Neural progenitor cell (in vitro differentiated cells): Measurements from ENCODE around the gene NLRP6. TPM values are rescaled to one million over a fixed set of nuclear protein-coding genes. Genes with fewer than 3 reads are reported as not detected.
A peak's percentile ranks its signal among the peaks of the same experiment; 100 is the strongest.
"Not testable (repeated sequence)": the region's sequence is repeated elsewhere in the genome, so short reads cannot be mapped to it uniquely, and the experiment has no call there.

Experiments used
- DNase-seq: peaks from one replicate; pipeline ENCODE4 v3.0.0-alpha.2; 2016; ENCODE audit warnings: low spot score
- H2AFZ ChIP-seq: fragments of 200-600 bp; sonication (generic); replicated peaks from 2 replicates; pipeline ENCODE4 v1.6.1; 2016; ENCODE audit warnings: antibody characterized with exemption
- H3F3A ChIP-seq: fragments of 200-600 bp; sonication (generic); 2 replicates; pipeline ENCODE4 v1.6.1; 2016; ENCODE audit warnings: antibody characterized with exemption, low read depth
- H3K27ac ChIP-seq: fragments of 200-600 bp; sonication (generic); 2 replicates; pipeline ENCODE4 v1.5.1; 2016; ENCODE audit warnings: mild to moderate bottlenecking
- H3K27me3 ChIP-seq: fragments of 200-600 bp; sonication (generic); 2 replicates; pipeline ENCODE4 v1.6.1; 2016; ENCODE audit warnings: mild to moderate bottlenecking, moderate library complexity
- H3K36me3 ChIP-seq: fragments of 200-600 bp; sonication (generic); 2 replicates; pipeline ENCODE4 v1.5.1; 2016
- H3K4me1 ChIP-seq: fragments of 200-600 bp; sonication (generic); 2 replicates; pipeline ENCODE4 v1.6.1; 2016; ENCODE audit warnings: mixed run types
- H3K4me2 ChIP-seq: fragments of 200-600 bp; sonication (generic); 2 replicates; pipeline ENCODE4 v1.6.1; 2016
- H3K4me3 ChIP-seq: fragments of 200-600 bp; sonication (generic); 2 replicates; pipeline ENCODE4 v1.5.1; 2016
- H3K79me2 ChIP-seq: fragments of 200-600 bp; sonication (generic); 2 replicates; pipeline ENCODE4 v1.6.1; 2016; ENCODE audit warnings: low read depth
- H3K9ac ChIP-seq: fragments of 200-600 bp; sonication (generic); 2 replicates; pipeline ENCODE4 v1.6.1; 2016
- H3K9me3 ChIP-seq: fragments of 200-600 bp; sonication (generic); 2 replicates; pipeline ENCODE4 v1.5.1; 2016; ENCODE audit warnings: low read depth
- H4K20me1 ChIP-seq: fragments of 200-600 bp; sonication (generic); 2 replicates; pipeline ENCODE4 v1.6.1; 2016; ENCODE audit warnings: low read depth
- H3K27ac Mint-ChIP-seq: 3 replicates; pipeline ENCODE4 v1.8.0; 2021; ENCODE audit warnings: mixed read lengths
- H3K27me3 Mint-ChIP-seq: 2 replicates; pipeline ENCODE4 v1.8.0; 2022; ENCODE audit warnings: low read depth, mild to moderate bottlenecking, inconsistent platforms, moderate library complexity, mixed read lengths; ENCODE audit not compliant: insufficient read depth
- H3K36me3 Mint-ChIP-seq: 3 replicates; pipeline ENCODE4 v1.8.0; 2021; ENCODE audit warnings: mixed read lengths
- H3K4me1 Mint-ChIP-seq: 3 replicates; pipeline ENCODE4 v1.8.0; 2021; ENCODE audit warnings: mixed read lengths
- H3K4me3 Mint-ChIP-seq: 3 replicates; pipeline ENCODE4 v1.8.0; 2021; ENCODE audit warnings: mild to moderate bottlenecking, moderate library complexity, mixed read lengths
- H3K9me3 Mint-ChIP-seq: 3 replicates; pipeline ENCODE4 v1.8.0; 2020; ENCODE audit warnings: mixed read lengths
- EZH2 ChIP-seq: fragments of 200-600 bp; sonication (generic); IDR thresholded peaks from 2 replicates; pipeline ENCODE4 v1.6.1; 2017; ENCODE audit warnings: antibody characterized with exemption, mild to moderate bottlenecking, moderate library complexity
- EZH2phosphoT487 ChIP-seq: fragments of 200-600 bp; sonication (generic); IDR thresholded peaks from 2 replicates; pipeline ENCODE4 v1.6.1; 2017; ENCODE audit warnings: antibody characterized with exemption
- total RNA-seq: library from RNA; depleted of rRNA; stranded (reverse); fragments of >200 nt; gene quantifications from 2 replicates; pipeline ENCODE4 v1.2.3, GENCODE V29; 2015; ENCODE audit warnings: low replicate concordance
- TF ChIP-seq, protein P1 (sequence below): fragments of 200-600 bp; sonication (generic); IDR thresholded peaks from 2 replicates; pipeline ENCODE4 v1.5.1; 2017; ENCODE audit warnings: antibody characterized with exemption, mild to moderate bottlenecking

NLRP6 gene
- total RNA-seq, 1 donor from 2014 or later = not detected

- Mint-ChIP-seq H3K27me3 (peaks cover 12% of the 10 kb centered on the region), H3K4me1 (no peaks in the 10 kb centered on the region), H3K27ac (no peak overlapping the region), H3K9me3 (peaks cover 9% of the 10 kb centered on the region), H3K4me3 (no peak overlapping the region), H3K36me3 (no peaks in the 10 kb centered on the region)
- TF ChIP-seq, protein P1, sequence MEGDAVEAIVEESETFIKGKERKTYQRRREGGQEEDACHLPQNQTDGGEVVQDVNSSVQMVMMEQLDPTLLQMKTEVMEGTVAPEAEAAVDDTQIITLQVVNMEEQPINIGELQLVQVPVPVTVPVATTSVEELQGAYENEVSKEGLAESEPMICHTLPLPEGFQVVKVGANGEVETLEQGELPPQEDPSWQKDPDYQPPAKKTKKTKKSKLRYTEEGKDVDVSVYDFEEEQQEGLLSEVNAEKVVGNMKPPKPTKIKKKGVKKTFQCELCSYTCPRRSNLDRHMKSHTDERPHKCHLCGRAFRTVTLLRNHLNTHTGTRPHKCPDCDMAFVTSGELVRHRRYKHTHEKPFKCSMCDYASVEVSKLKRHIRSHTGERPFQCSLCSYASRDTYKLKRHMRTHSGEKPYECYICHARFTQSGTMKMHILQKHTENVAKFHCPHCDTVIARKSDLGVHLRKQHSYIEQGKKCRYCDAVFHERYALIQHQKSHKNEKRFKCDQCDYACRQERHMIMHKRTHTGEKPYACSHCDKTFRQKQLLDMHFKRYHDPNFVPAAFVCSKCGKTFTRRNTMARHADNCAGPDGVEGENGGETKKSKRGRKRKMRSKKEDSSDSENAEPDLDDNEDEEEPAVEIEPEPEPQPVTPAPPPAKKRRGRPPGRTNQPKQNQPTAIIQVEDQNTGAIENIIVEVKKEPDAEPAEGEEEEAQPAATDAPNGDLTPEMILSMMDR = no peak
- TF ChIP-seq EZH2phosphoT487 (no peak), EZH2 (no peak)
- no peaks in the 10 kb centered on the region for H3K4me1 ChIP-seq
- H3K9me3 ChIP-seq = no peaks in the 10 kb centered on the region
- no peaks in the 10 kb centered on the region for H3K79me2 ChIP-seq
- no peak overlapping the region for H3K4me3 ChIP-seq
- no peak overlapping the region for H3K4me2 ChIP-seq
- H2AFZ ChIP-seq = no peak overlapping the region
- DNase-seq = no peak
- H4K20me1 ChIP-seq = no peaks in the 10 kb centered on the region
- H3K27me3 ChIP-seq = no peaks in the 10 kb centered on the region
- H3K9ac ChIP-seq = no peak overlapping the region
- H3K27ac ChIP-seq = no peak overlapping the region
- H3F3A ChIP-seq = no peaks in the 10 kb centered on the region
- H3K36me3 ChIP-seq = no peaks in the 10 kb centered on the region
Observed at GRCh38 chr11:259413-259812, 18.8 kb upstream of the NLRP6 start.

DNA sequence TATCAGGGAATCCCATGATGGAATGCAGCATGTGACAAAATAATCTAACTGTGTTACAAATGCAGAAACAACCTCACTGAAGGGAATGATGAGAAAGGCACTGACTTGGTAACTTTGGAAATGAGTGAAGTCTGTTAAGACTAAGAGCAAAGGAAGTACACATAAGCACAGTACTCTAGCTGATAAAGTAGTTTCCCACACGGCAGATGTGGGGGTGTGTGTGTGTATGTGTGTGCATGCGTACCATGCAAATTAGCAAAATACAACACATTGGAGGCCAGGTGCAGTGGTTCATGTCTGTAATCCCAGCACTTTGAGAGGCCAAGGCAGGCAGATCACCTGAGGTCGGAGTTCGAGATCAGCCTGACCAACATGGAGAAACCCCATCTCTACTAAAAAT is 16.6 kb upstream of the NLRP6 start:
- no peaks in the 10 kb centered on the region for H3K4me1 ChIP-seq
- TF ChIP-seq, protein P1 = no peak
- TF ChIP-seq EZH2phosphoT487 = no peak
- TF ChIP-seq EZH2 = no peak
- H3K27ac ChIP-seq = no peak overlapping the region
- H3K9me3 ChIP-seq = no peaks in the 10 kb centered on the region
- peaks cover 9% of the 10 kb centered on the region for H3K9me3 Mint-ChIP-seq
- no peak overlapping the region for H3K4me2 ChIP-seq
- H3K27me3 ChIP-seq = no peaks in the 10 kb centered on the region
- no peak overlapping the region for H3K4me3 ChIP-seq
- DNase-seq = no peak
- H3K36me3 Mint-ChIP-seq = no peaks in the 10 kb centered on the region
- no peaks in the 10 kb centered on the region for H4K20me1 ChIP-seq
- H3K4me1 Mint-ChIP-seq = no peaks in the 10 kb centered on the region
- H3K4me3 Mint-ChIP-seq = no peak overlapping the region
- H3K9ac ChIP-seq = no peak overlapping the region
- H3K36me3 ChIP-seq = no peaks in the 10 kb centered on the region
- H3K79me2 ChIP-seq = no peaks in the 10 kb centered on the region
- no peak overlapping the region for H2AFZ ChIP-seq
- no peak overlapping the region for H3K27ac Mint-ChIP-seq
- H3K27me3 Mint-ChIP-seq = peaks cover 7% of the 10 kb centered on the region
- no peaks in the 10 kb centered on the region for H3F3A ChIP-seq

- TF ChIP-seq EZH2 = no peak
- H3K4me3 Mint-ChIP-seq = no peak overlapping the region
Observed at GRCh38 chr11:266676-267439, 11.3 kb upstream of the NLRP6 start.

DNA sequence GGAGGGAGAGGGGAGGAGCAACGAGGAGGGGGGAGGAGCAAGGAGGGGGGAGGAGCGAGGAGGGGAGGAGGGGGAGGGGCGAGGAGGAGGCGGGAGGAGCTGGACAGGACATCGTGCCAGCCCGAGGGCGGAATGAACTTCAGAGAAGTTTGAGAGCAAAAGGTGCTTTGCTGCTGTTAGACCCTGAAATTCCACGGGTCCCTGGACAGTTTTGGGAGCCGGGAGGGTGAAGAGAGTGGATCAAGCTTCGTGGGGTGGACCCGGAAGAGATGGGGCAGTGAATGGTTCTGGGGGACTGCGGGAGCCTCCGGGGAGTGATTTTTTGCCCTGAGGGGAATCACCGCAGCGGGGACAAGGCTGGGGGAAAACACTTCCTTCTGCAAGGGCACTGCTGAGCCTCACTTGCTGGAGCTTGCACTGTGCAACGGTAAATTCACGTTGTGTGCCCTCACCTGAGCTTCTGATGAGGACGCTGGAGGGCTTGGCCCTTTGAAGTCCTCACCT is 10.7 kb upstream of the NLRP6 start:
- Histone ChIP-seq H3K36me3 (no peaks in the 10 kb centered on the region), H3K4me1 (no peaks in the 10 kb centered on the region), H3K79me2 (no peaks in the 10 kb centered on the region), H3F3A (no peaks in the 10 kb centered on the region), H3K9ac (no peak overlapping the region), H4K20me1 (no peaks in the 10 kb centered on the region), H3K4me2 (no peak overlapping the region), H3K27ac (no peak overlapping the region), H2AFZ (no peak overlapping the region), H3K9me3 (no peaks in the 10 kb centered on the region), H3K4me3 (no peak overlapping the region), H3K27me3 (peaks cover 3% of the 10 kb centered on the region)
- Mint-ChIP-seq H3K9me3 (peaks cover 7% of the 10 kb centered on the region), H3K4me1 (peaks cover 3% of the 10 kb centered on the region), H3K4me3 (no peak overlapping the region), H3K27ac (no peak overlapping the region), H3K36me3 (peaks cover 1% of the 10 kb centered on the region), H3K27me3 (no peaks in the 10 kb centered on the region)
- no peak for DNase-seq
- TF ChIP-seq EZH2phosphoT487 (no peak), EZH2 (no peak)

More at GRCh38 chr11:266676-267439, 11.3 kb upstream of the NLRP6 start:
- H3K27ac Mint-ChIP-seq = no peak overlapping the region
- H3K9me3 ChIP-seq = no peaks in the 10 kb centered on the region
- no peaks in the 10 kb centered on the region for H3K79me2 ChIP-seq
- H3K4me3 ChIP-seq = no peak overlapping the region
- no peak overlapping the region for H3K9ac ChIP-seq
- H3K27ac ChIP-seq = no peak overlapping the region
- H3K9me3 Mint-ChIP-seq = peaks cover 9% of the 10 kb centered on the region
- no peaks in the 10 kb centered on the region for H3F3A ChIP-seq
- H3K27me3 Mint-ChIP-seq = no peaks in the 10 kb centered on the region
- no peak overlapping the region for H2AFZ ChIP-seq
- H3K4me1 ChIP-seq = no peaks in the 10 kb centered on the region
- no peak overlapping the region for H3K4me2 ChIP-seq
- peaks cover 3% of the 10 kb centered on the region for H3K4me1 Mint-ChIP-seq
- no peaks in the 10 kb centered on the region for H4K20me1 ChIP-seq
- H3K36me3 ChIP-seq = no peaks in the 10 kb centered on the region
- H3K36me3 Mint-ChIP-seq = peaks cover 1% of the 10 kb centered on the region
- no peak for DNase-seq
- peaks cover 3% of the 10 kb centered on the region for H3K27me3 ChIP-seq

DNA sequence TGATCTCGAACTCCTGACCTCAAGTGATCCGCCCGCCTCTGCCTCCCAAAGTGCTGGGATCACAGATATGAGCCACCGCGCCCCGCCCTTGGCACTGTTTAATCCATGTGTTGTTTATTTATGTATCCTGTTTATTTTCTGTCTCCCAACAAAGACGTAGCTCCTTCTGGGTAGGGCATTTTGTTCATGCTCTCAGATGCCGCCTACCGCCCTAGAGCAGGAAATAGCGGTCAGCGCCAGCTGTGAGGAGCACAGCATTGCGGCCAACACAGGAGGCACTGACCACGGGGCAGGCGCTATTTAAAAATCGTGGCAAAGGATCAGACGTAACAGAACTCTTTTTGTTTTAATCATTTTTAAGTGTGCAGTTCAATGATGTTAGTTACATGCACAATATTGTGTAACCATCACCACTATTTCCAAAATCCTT is 9.5 kb upstream of the NLRP6 start:
- not testable (repeated sequence) for H3K27me3 ChIP-seq, H3K4me3 Mint-ChIP-seq, H3K9ac ChIP-seq, H3K79me2 ChIP-seq, H3K27ac ChIP-seq, H3K4me1 Mint-ChIP-seq, H4K20me1 ChIP-seq, H3K27me3 Mint-ChIP-seq, H3K4me3 ChIP-seq, H3K4me2 ChIP-seq, H3K9me3 ChIP-seq, H3K9me3 Mint-ChIP-seq, H3K36me3 ChIP-seq, H3K27ac Mint-ChIP-seq, H3K36me3 Mint-ChIP-seq, H3K4me1 ChIP-seq, H3F3A ChIP-seq
- peak; percentile 23 for DNase-seq
- H2AFZ ChIP-seq = peak overlapping the region; percentile 36
